Kidney tubule cell (primary cell): Measurements from ENCODE around the gene SETD2.
A peak's percentile ranks its signal among the peaks of the same experiment; 100 is the strongest.
"Not testable (repeated sequence)": the region's sequence is repeated elsewhere in the genome, so short reads cannot be mapped to it uniquely, and the experiment has no call there.

Source experiments
- DNase-seq: peaks from one replicate; pipeline ENCODE4 v3.0.0-alpha.2; 2018; ENCODE audit warnings: low spot score

SETD2 gene, protein sequence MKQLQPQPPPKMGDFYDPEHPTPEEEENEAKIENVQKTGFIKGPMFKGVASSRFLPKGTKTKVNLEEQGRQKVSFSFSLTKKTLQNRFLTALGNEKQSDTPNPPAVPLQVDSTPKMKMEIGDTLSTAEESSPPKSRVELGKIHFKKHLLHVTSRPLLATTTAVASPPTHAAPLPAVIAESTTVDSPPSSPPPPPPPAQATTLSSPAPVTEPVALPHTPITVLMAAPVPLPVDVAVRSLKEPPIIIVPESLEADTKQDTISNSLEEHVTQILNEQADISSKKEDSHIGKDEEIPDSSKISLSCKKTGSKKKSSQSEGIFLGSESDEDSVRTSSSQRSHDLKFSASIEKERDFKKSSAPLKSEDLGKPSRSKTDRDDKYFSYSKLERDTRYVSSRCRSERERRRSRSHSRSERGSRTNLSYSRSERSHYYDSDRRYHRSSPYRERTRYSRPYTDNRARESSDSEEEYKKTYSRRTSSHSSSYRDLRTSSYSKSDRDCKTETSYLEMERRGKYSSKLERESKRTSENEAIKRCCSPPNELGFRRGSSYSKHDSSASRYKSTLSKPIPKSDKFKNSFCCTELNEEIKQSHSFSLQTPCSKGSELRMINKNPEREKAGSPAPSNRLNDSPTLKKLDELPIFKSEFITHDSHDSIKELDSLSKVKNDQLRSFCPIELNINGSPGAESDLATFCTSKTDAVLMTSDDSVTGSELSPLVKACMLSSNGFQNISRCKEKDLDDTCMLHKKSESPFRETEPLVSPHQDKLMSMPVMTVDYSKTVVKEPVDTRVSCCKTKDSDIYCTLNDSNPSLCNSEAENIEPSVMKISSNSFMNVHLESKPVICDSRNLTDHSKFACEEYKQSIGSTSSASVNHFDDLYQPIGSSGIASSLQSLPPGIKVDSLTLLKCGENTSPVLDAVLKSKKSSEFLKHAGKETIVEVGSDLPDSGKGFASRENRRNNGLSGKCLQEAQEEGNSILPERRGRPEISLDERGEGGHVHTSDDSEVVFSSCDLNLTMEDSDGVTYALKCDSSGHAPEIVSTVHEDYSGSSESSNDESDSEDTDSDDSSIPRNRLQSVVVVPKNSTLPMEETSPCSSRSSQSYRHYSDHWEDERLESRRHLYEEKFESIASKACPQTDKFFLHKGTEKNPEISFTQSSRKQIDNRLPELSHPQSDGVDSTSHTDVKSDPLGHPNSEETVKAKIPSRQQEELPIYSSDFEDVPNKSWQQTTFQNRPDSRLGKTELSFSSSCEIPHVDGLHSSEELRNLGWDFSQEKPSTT (N-terminal part only)

GRCh38 chr3:47164007-47164881 lies at the start of gene SETD2:
Gene SETD2, minus strand, starts transcription at chr3:47164113. Its CDS starts 189 bp downstream, at chr3:47163924.
- DNase-seq, result peak; percentile 94

- DNase-seq, result no peak
Measured at GRCh38 chr3:47210863-47211405, 47.0 kb upstream of the SETD2 start.

- not testable (repeated sequence) for DNase-seq
Measured at GRCh38 chr3:47206022-47206421, 42.1 kb upstream of the SETD2 start.

DNA sequence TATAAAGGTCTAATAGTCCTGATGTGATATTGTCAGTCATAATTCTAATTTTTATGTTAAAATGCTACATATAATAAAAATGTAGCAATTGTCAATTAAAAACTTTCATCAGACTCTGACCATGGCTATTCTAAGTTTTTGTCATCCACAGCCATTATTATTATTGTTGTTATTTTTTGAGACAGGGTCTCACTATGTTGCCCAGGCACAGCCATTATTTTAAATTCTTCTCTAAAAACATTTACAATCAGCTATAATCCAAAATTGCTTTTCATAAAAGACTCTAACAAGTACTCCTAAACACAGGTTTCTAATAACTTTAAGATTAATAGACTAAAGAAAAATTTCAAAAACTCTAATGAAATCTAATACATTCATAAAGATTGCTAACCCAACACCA lies 41.0 kb upstream of the SETD2 start:
- DNase-seq, result no peak

DNA sequence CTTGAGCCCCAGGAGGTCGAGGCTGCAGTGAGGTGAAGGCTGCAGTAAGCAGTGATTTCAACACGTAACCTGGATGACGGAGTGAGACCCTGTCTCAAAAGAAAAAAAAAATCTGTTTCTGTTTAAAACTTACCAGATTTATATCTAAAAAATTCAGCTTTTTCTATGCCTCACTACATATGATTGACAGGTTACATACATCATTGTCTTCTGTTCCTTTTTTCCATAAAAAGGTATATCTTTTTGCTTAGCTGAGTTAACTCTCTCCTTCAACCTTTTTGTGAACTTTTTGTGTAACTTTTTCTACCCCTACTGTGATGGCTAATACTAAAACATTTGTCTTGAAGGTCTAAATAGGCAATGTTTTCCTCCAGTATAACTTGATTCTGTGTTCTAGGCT lies 38.6 kb upstream of the SETD2 start:
- DNase-seq, result no peak

DNA sequence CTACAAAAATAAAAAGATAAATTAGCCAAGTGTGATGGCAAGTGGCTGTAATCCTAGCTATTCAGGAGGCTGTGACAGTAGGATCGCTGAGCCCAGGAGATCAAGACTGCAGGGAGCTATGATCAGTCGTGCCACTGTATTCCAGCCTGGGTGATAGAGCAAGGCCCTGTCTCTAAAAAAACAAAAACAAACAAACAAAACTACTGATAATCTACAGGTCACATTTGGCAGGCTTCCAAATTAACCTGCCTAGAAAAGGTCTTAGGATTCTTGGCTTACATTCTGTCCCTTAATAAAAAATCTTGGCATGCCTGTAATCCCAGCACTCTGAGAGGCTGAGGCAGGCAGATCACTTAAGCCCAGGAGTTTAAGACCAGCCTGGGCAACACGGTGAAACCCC lies 33.4 kb upstream of the SETD2 start:
- no peak for DNase-seq

- DNase-seq, result no peak
Measured at GRCh38 chr3:47194994-47195393, 31.1 kb upstream of the SETD2 start.

DNA sequence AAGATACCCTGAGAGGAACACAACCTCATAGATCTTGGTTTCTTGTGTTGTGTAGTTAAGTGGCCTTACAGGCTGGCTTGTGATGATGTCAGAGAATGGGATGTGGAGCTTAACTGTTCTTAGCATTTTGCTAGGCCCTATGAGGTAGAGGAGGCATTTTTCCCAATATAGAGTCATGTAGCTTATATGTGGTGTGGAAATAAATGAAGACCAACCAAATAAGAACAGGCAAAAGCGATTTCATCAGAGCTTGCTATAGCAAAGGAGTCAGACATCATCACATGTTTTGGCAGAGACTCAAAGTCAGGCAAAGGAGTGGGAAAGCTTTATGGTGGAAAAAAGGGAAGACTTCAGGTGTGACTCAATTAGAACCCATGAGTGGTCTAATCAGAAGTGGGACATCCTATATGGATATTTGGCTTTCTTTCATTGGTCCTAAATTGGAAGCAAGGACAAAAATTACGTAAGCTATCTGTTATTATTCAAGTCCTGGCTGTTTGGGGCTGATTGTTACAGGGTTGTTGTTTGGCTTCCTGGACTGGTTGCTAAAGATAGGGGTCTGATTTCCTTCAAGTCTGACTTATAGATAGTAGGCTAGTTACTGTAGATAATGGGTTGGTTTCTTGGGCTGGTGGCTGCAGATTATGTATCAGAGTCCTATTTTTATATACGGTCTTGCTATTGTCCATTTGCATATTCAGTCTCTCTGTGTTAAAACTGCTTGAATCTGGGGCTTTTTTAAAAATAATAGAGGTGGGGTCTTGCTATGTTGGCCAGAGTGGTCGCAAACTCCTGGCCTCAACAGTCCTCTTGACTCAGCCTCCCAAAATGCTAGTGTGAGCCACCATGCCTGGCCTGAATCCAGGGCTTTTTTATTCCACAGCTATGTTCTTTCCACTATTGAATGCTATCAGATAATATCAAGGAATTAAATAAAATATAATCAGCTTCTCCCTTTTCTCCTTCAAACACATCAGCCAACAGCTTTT lies 30.3 kb upstream of the SETD2 start:
- DNase-seq, result no peak

DNA sequence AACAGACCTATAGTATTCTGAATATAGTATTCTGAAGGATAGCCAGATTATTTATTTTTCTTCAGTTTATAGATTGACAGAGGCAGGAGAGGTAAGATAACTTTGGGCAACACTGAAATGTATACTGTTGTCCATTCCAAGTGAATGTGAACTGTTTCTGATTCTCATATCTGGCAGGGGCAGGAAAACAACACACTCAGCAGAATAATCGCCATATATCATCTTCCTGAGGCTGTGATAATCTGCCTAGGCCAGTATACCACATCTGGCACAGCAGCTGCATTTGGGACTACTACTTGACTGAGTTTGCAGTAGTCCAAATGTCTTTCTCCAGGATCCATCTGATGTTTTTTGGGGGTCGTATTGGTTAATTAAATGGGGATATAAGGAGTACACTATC lies 22.4 kb upstream of the SETD2 start:
- DNase-seq, result no peak

- not testable (repeated sequence) for DNase-seq
Measured at GRCh38 chr3:47181685-47182084, 17.8 kb upstream of the SETD2 start.

DNA sequence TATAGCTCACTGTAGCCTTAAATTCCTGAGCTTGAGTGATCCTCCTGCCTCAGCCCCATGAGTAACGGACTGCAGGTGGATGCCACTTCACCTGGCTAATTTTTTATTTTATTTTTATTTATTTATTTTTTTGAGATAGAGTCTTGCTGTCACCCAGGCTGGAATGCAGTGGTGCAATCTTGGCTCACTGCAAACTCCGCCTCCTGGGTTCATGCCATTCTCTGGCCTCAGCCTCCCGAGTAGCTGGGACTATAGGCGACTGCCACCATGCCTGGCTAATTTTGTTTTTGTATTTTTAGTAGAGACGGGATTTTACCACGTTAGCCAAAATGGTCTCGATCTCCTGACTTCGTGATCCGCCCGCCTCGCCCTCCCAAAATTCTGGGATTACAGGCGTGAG lies 16.1 kb upstream of the SETD2 start:
- DNase-seq, result not testable (repeated sequence)

DNA sequence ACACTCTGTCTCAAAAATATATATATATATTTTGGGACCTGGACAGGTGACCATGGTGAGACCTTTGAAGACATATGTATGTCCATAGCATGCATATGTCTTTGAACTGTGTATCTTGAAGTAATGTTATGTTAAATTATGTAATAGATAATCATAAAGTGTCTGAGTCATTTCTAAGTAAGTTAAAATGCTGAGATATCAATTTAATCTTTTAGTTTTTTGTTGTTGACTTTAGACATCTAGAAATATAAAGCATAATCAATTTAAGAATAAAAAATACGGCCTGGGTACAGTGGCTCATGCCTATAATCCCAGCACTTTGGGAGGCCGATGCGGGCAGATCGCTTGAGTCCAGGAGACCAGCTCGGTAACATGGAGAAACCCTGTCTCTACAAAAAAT lies 12.7 kb upstream of the SETD2 start:
- no peak for DNase-seq

DNA sequence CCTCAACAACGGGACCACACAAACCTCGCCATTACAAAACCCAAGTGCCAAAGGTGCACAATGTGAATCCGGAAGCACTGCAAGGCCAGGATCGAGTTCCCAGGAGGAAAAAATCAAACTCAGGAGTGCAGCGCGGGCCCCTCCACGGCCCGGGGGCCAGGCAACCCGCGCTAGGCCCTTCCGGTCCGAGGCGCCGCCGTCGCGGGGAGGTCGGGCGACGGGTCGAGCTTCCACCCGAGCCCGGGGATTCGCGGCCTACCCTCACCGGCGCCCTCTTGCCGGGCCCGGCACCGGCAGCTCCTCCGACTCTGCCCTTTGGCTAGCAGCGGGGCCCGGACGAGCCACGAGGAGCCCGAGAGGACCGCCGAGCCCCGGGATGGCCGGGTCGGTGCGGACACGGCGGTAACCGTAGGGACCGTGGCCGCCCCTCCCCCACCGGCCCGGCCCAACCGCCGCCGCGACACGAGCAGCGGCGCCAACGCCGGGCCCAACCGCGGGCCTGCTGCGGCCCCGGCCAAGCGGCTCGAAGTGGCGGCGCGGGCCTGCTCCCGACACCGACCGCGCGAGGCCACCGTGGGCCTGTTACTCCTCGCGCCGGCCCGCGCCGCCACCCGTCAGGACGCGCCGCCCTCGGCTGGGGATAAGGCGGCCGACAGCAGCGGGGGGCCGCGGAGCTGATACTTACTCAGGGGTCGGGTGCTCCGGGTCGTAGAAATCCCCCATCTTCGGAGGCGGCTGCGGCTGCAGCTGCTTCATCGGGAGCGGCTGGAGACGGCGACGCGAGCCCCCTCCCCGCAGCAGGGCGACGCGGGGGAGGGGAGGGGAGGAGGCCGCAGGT lies 525 bp downstream of the SETD2 start:
- DNase-seq, result peak; percentile 53

- DNase-seq, result peak; percentile 20
Measured at GRCh38 chr3:47162697-47163168, 1.2 kb downstream of the SETD2 start.

- DNase-seq, result no peak
Measured at GRCh38 chr3:47161983-47162696, 1.8 kb downstream of the SETD2 start.

GRCh38 chr3:47159820-47160219 lies 4.1 kb downstream of the SETD2 start:
- no peak for DNase-seq

- DNase-seq, result no peak
Measured at GRCh38 chr3:47158208-47158607, 5.7 kb downstream of the SETD2 start.

GRCh38 chr3:47156396-47156795 lies 7.5 kb downstream of the SETD2 start:
- no peak for DNase-seq
